Nephron (organoid): ENCODE data around the gene GRP.

ENCODE experiments used
- H3K27ac Mint-ChIP-seq, 3 experiments: 2 replicates each; pipeline ENCODE4 v1.8.0; 2020; ENCODE audit warnings: mixed read lengths in 3 of 3, mild to moderate bottlenecking in 2 of 3, moderate library complexity in 1 of 3
- H3K27me3 Mint-ChIP-seq: 2 replicates; pipeline ENCODE4 v1.8.0; 2021; ENCODE audit warnings: low read depth, mild to moderate bottlenecking, moderate library complexity, mixed read lengths
- H3K36me3 Mint-ChIP-seq: 2 replicates; pipeline ENCODE4 v1.8.0; 2020; ENCODE audit warnings: low read depth, mixed read lengths
- H3K4me1 Mint-ChIP-seq: 2 replicates; pipeline ENCODE4 v1.8.0; 2020; ENCODE audit warnings: mixed read lengths
- H3K4me3 Mint-ChIP-seq, 3 experiments: 2 replicates each; pipeline ENCODE4 v1.8.0; 2020; ENCODE audit warnings: mild to moderate bottlenecking in 3 of 3, mixed read lengths in 3 of 3, moderate library complexity in 2 of 3
- H3K9me3 Mint-ChIP-seq: 2 replicates; pipeline ENCODE4 v1.8.0; 2020; ENCODE audit warnings: mixed read lengths
- CTCF ChIP-seq, 3 experiments: fragments of 200-600 bp; sonication (generic); IDR thresholded peaks; one replicate each; pipeline ENCODE4 v1.5.0; 2021; ENCODE audit warnings: antibody characterized with exemption in 3 of 3; ENCODE audit not compliant: unreplicated experiment in 3 of 3

The GRP gene

GRCh38 chr18:59219672-59220163 is at the start of gene GRP:
Gene GRP (plus strand): TSS chr18:59220158. CDS start chr18:59220266, 108 bp downstream.
- Mint-ChIP-seq H3K4me3 (peak within 1 kb of the TSS; percentile 66 to 69 (median 68)), H3K27me3 (peaks cover 99% of the 10 kb centered on the region), H3K4me1 (peaks cover 12% of the 10 kb centered on the region), H3K36me3 (no peaks in the 10 kb centered on the region), H3K27ac (no peak within 1 kb of the TSS), H3K9me3 (peaks cover 4% of the 10 kb centered on the region)
- no peak for TF ChIP-seq CTCF (IDR thresholded peaks at IDR 0.05; ENCODE audit: unreplicated experiment in 3 of 3)

- no peak overlapping the region for H3K27ac Mint-ChIP-seq
- peaks cover 10% of the 10 kb centered on the region for H3K27me3 Mint-ChIP-seq
- H3K4me1 Mint-ChIP-seq = no peaks in the 10 kb centered on the region
- H3K4me3 Mint-ChIP-seq = no peak overlapping the region
- peaks cover 57% of the 10 kb centered on the region for H3K9me3 Mint-ChIP-seq
- H3K36me3 Mint-ChIP-seq = peaks cover 13% of the 10 kb centered on the region
- TF ChIP-seq CTCF (IDR thresholded peaks at IDR 0.05; ENCODE audit: unreplicated experiment in 3 of 3) = no peak
Observed at GRCh38 chr18:59172664-59173249, 47.2 kb upstream of the GRP start.

- H3K4me3 Mint-ChIP-seq = no peak overlapping the region
- peaks cover 30% of the 10 kb centered on the region for H3K9me3 Mint-ChIP-seq
- no peaks in the 10 kb centered on the region for H3K4me1 Mint-ChIP-seq
- H3K27me3 Mint-ChIP-seq = peaks cover 10% of the 10 kb centered on the region
- peaks cover 13% of the 10 kb centered on the region for H3K36me3 Mint-ChIP-seq
- no peak for TF ChIP-seq CTCF (IDR thresholded peaks at IDR 0.05; ENCODE audit: unreplicated experiment in 3 of 3)
- H3K27ac Mint-ChIP-seq = no peak overlapping the region
Observed at GRCh38 chr18:59177485-59177884, 42.5 kb upstream of the GRP start.

GRCh38 chr18:59180150-59180845 is 39.7 kb upstream of the GRP start:
- Mint-ChIP-seq H3K27ac (peak overlapping the region in 2 of 3 experiments; percentile 52 to 60), H3K4me3 (no peak overlapping the region), H3K9me3 (peaks cover 4% of the 10 kb centered on the region), H3K4me1 (no peaks in the 10 kb centered on the region), H3K36me3 (no peaks in the 10 kb centered on the region), H3K27me3 (peaks cover 16% of the 10 kb centered on the region)
- TF ChIP-seq CTCF (IDR thresholded peaks at IDR 0.05; ENCODE audit: unreplicated experiment in 3 of 3) = no peak

- Mint-ChIP-seq H3K27ac (no peak overlapping the region), H3K9me3 (no peaks in the 10 kb centered on the region), H3K4me1 (no peaks in the 10 kb centered on the region), H3K4me3 (no peak overlapping the region), H3K36me3 (no peaks in the 10 kb centered on the region), H3K27me3 (peaks cover 8% of the 10 kb centered on the region)
- no peak for TF ChIP-seq CTCF (IDR thresholded peaks at IDR 0.05; ENCODE audit: unreplicated experiment in 3 of 3)
Observed at GRCh38 chr18:59182673-59183072, 37.3 kb upstream of the GRP start.
